HG03565 (cell line): Measurements from ENCODE around the gene DUS1L.

Experiments used
- ATAC-seq: cut with Tn5 transposase; IDR thresholded peaks from one replicate; pipeline ENCODE4 v1.9.1; 2021; ENCODE audit warnings: mild to moderate bottlenecking, moderate library complexity; ENCODE audit not compliant: unreplicated experiment

The DUS1L gene

GRCh38 chr17:82016061-82016874, 49.3 kb downstream of the DUS1L start:
- ATAC-seq = no peak

GRCh38 chr17:82015311-82015971, 50.2 kb downstream of the DUS1L start:
- ATAC-seq = no peak

GRCh38 chr17:82014971-82015310, 50.7 kb downstream of the DUS1L start:
- ATAC-seq = no peak

GRCh38 chr17:82014432-82014831, 51.2 kb downstream of the DUS1L start:
- no peak for ATAC-seq

GRCh38 chr17:82013772-82014321, 51.8 kb downstream of the DUS1L start:
- ATAC-seq = no peak

GRCh38 chr17:82013341-82013740, 52.3 kb downstream of the DUS1L start:
- ATAC-seq = no peak

GRCh38 chr17:82012640-82013295, 52.8 kb downstream of the DUS1L start:
- ATAC-seq = no peak

GRCh38 chr17:82012261-82012639, 53.4 kb downstream of the DUS1L start:
- ATAC-seq = no peak

- no peak for ATAC-seq
These were observed 53.9 kb downstream of the DUS1L start for GRCh38 chr17:82011617-82012187.

- ATAC-seq = no peak
These were observed 54.8 kb downstream of the DUS1L start for GRCh38 chr17:82010575-82011525.

- ATAC-seq = no peak
These were observed 56.2 kb downstream of the DUS1L start for GRCh38 chr17:82009413-82009812.

- no peak for ATAC-seq
These were observed 56.6 kb downstream of the DUS1L start for GRCh38 chr17:82008941-82009405.

- no peak for ATAC-seq
These were observed 57.2 kb downstream of the DUS1L start for GRCh38 chr17:82008258-82008940.
